Measurements from ENCODE around the gene PPP2R3B. TPM values are rescaled to one million over a fixed set of nuclear protein-coding genes. Genes with fewer than 3 reads are reported as not detected.

Gene PPP2R3B
- total and polyA plus RNA-seq, 2 donors (not counting 1 experiment from before 2014, with no cell fraction given), result 43.3 to 47.6 TPM

- no peak for TF ChIP-seq EZH2 (IDR thresholded peaks at IDR 0.05; ENCODE audit: borderline replicate concordance, insufficient read depth, low read depth, low read length, poor library complexity, severe bottlenecking)
- TF ChIP-seq, protein P1, sequence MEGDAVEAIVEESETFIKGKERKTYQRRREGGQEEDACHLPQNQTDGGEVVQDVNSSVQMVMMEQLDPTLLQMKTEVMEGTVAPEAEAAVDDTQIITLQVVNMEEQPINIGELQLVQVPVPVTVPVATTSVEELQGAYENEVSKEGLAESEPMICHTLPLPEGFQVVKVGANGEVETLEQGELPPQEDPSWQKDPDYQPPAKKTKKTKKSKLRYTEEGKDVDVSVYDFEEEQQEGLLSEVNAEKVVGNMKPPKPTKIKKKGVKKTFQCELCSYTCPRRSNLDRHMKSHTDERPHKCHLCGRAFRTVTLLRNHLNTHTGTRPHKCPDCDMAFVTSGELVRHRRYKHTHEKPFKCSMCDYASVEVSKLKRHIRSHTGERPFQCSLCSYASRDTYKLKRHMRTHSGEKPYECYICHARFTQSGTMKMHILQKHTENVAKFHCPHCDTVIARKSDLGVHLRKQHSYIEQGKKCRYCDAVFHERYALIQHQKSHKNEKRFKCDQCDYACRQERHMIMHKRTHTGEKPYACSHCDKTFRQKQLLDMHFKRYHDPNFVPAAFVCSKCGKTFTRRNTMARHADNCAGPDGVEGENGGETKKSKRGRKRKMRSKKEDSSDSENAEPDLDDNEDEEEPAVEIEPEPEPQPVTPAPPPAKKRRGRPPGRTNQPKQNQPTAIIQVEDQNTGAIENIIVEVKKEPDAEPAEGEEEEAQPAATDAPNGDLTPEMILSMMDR (IDR thresholded peaks at IDR 0.05), result no peak
- Mint-ChIP-seq H3K27me3 (no peaks in the 10 kb centered on the region), H3K4me1 (peaks cover 4% of the 10 kb centered on the region), H3K4me3 (no peak overlapping the region), H3K9me3 (ENCODE audit: insufficient read depth) (peaks cover 2% of the 10 kb centered on the region), H3K27ac (no peak overlapping the region)
- ChIA-PET POLR2A (no interaction called here), CTCF (no interaction called here)
- Histone ChIP-seq H3K27me3 (replicated peaks in 1 of 4; ENCODE audit: control extremely low read depth in 1 of 4, control insufficient read depth in 3 of 4, insufficient read depth in 4 of 4, low read length in 3 of 4) (no peaks in the 10 kb centered on the region), H4K20me1 (ENCODE audit: control insufficient read depth, insufficient read depth, low read length, poor library complexity, severe bottlenecking) (no peaks in the 10 kb centered on the region), H3K36me3 (replicated peaks in 1 of 2; ENCODE audit: control extremely low read depth in 1 of 2, control insufficient read depth in 1 of 2, extremely low read depth in 1 of 2, insufficient read depth in 2 of 2, low read length in 1 of 2) (peaks cover 0 to 26% of the 10 kb centered on the region in 2 experiments), H2AFZ (ENCODE audit: insufficient read depth, low read depth, low read length, poor library complexity, severe bottlenecking) (no peak overlapping the region), H3K9ac (ENCODE audit: low read length) (no peak overlapping the region), H3K9me3 (ENCODE audit: control extremely low read depth in 1 of 3, control insufficient read depth in 2 of 3, insufficient read depth in 1 of 3, low read length in 2 of 3) (peaks cover 2 to 40% (median 7%) of the 10 kb centered on the region in 3 donors), H3K4me3 (ENCODE audit: control extremely low read depth in 1 of 5, extremely low read depth in 1 of 5, insufficient read depth in 1 of 5, low read depth in 2 of 5, low read length in 4 of 5) (no peak overlapping the region), H3K27ac (ENCODE audit: low read length in 2 of 2) (no peak overlapping the region), H3K79me2 (ENCODE audit: control insufficient read depth, insufficient read depth, low read length) (peaks cover 13% of the 10 kb centered on the region), H3K4me2 (replicated peaks; ENCODE audit: low read depth, low read length, poor library complexity, severe bottlenecking) (no peak overlapping the region), H3K4me1 (ENCODE audit: control insufficient read depth in 2 of 2, insufficient read depth in 2 of 2, low read length in 2 of 2) (peaks cover 0 to 4% of the 10 kb centered on the region in 2 donors)
- intact Hi-C loops (cut with micrococcal nuclease), result no loop called here
- WGBS (ENCODE audit: insufficient coverage), result 76% methylated on average over 12 of the region's 17 CpGs
- no peak for DNase-seq
- no peak for ATAC-seq (ENCODE audit: low read depth)
These were observed 30.2 kb downstream of the PPP2R3B start for GRCh38 chrX:356385-357034.

DNA sequence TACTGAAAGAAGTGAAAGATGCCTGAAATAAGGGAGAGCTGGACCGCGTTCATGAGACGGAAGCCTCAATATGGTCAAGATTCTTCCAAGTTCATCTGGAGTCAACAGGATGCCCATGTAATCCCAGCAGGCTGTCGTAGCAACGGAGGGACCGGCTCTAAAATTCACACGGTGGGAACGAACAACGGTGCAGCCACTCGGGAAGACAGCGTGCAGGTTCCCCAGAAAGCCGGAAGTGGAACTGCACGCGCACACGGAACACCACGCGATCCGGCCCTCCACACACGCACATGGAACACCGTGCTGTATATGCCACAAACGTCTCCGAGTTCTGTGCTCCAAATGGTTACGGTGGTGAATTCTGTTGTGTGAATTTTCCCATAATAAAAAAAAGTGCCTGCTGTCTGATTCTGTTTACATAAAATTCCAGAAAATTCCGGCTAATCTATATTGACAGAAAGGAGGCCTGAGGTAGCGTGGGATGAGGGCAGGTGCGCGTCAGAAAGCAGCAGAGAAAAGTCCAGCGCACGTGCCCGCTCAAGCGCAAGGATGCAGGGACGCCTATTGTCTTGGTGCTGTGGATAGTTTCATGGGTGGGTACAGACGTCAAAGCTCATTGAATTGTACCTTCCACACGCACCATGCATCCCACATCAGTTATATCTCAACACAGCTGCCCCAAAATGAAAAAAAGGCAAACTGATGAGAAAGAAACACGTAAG is 31.2 kb downstream of the PPP2R3B start:
- ATAC-seq (ENCODE audit: low read depth) (no peak), DNase-seq (no peak)
- Histone ChIP-seq H3K4me3 (ENCODE audit: control extremely low read depth in 1 of 5, extremely low read depth in 1 of 5, insufficient read depth in 1 of 5, low read depth in 2 of 5, low read length in 4 of 5) (no peak overlapping the region), H3K79me2 (ENCODE audit: control insufficient read depth, insufficient read depth, low read length) (peaks cover 13% of the 10 kb centered on the region), H3K4me2 (replicated peaks; ENCODE audit: low read depth, low read length, poor library complexity, severe bottlenecking) (no peak overlapping the region), H2AFZ (ENCODE audit: insufficient read depth, low read depth, low read length, poor library complexity, severe bottlenecking) (no peak overlapping the region), H3K27me3 (replicated peaks in 1 of 4; ENCODE audit: control extremely low read depth in 1 of 4, control insufficient read depth in 3 of 4, insufficient read depth in 4 of 4, low read length in 3 of 4) (no peaks in the 10 kb centered on the region), H3K9me3 (ENCODE audit: control extremely low read depth in 1 of 3, control insufficient read depth in 2 of 3, insufficient read depth in 1 of 3, low read length in 2 of 3) (peaks cover 2 to 30% (median 7%) of the 10 kb centered on the region in 3 donors), H3K27ac (ENCODE audit: low read length in 2 of 2) (no peak overlapping the region), H3K4me1 (ENCODE audit: control insufficient read depth in 2 of 2, insufficient read depth in 2 of 2, low read length in 2 of 2) (peaks cover 0 to 4% of the 10 kb centered on the region in 2 donors), H3K9ac (ENCODE audit: low read length) (no peak overlapping the region), H3K36me3 (replicated peaks in 1 of 2; ENCODE audit: control extremely low read depth in 1 of 2, control insufficient read depth in 1 of 2, extremely low read depth in 1 of 2, insufficient read depth in 2 of 2, low read length in 1 of 2) (peaks cover 0 to 17% of the 10 kb centered on the region in 2 experiments), H4K20me1 (ENCODE audit: control insufficient read depth, insufficient read depth, low read length, poor library complexity, severe bottlenecking) (no peaks in the 10 kb centered on the region)
- WGBS (ENCODE audit: insufficient coverage), result 86% methylated on average over 23 of the region's 35 CpGs
- H3K27ac Mint-ChIP-seq, result no peak overlapping the region
- peaks cover 2% of the 10 kb centered on the region for H3K9me3 Mint-ChIP-seq (ENCODE audit: insufficient read depth)
- TF ChIP-seq EZH2 (IDR thresholded peaks at IDR 0.05; ENCODE audit: borderline replicate concordance, insufficient read depth, low read depth, low read length, poor library complexity, severe bottlenecking), result no peak
- TF ChIP-seq, protein P1 (IDR thresholded peaks at IDR 0.05), result no peak
- H3K4me1 Mint-ChIP-seq, result peaks cover 4% of the 10 kb centered on the region
- intact Hi-C loops (cut with micrococcal nuclease), result no loop called here
- H3K27me3 Mint-ChIP-seq, result no peaks in the 10 kb centered on the region
- ChIA-PET CTCF (no interaction called here), POLR2A (no interaction called here)
- no peak overlapping the region for H3K4me3 Mint-ChIP-seq
